Neural crest cell (in vitro differentiated cells): ENCODE data around the gene KRTAP2-4. TPM values are rescaled to one million over a fixed set of nuclear protein-coding genes. Genes with fewer than 3 reads are reported as not detected.
"Not testable (repeated sequence)": the region's sequence is repeated elsewhere in the genome, so short reads cannot be mapped to it uniquely, and the experiment has no call there.

ENCODE experiments used
- DNase-seq: peaks from one replicate; pipeline ENCODE4 v3.0.0; 2021; ENCODE audit warnings: low read depth, mixed read lengths, low spot score
- H3K27ac Mint-ChIP-seq: one replicate; pipeline ENCODE4 v1.8.0; 2021; ENCODE audit warnings: mild to moderate bottlenecking, mixed read lengths; ENCODE audit not compliant: unreplicated experiment
- H3K27me3 Mint-ChIP-seq: 2 replicates; pipeline ENCODE4 v1.8.0; 2021; ENCODE audit warnings: low read depth, mild to moderate bottlenecking, mixed read lengths
- H3K36me3 Mint-ChIP-seq: 2 replicates; pipeline ENCODE4 v1.8.0; 2021; ENCODE audit warnings: low read depth, mild to moderate bottlenecking, mixed read lengths
- H3K4me1 Mint-ChIP-seq: 2 replicates; pipeline ENCODE4 v1.8.0; 2021; ENCODE audit warnings: mixed read lengths
- H3K4me3 Mint-ChIP-seq: one replicate; pipeline ENCODE4 v1.8.0; 2021; ENCODE audit warnings: mild to moderate bottlenecking, mixed read lengths
- H3K9me3 Mint-ChIP-seq: 2 replicates; pipeline ENCODE4 v1.8.0; 2021; ENCODE audit warnings: mixed read lengths
- total RNA-seq: library from RNA; stranded (reverse); gene quantifications from 2 replicates; pipeline ENCODE4 v1.2.1, GENCODE V29; 2021
- TF ChIP-seq, protein P1 (sequence below): fragments of 200-600 bp; sonication (generic); conservative IDR thresholded peaks from 2 replicates; pipeline ENCODE4 v1.5.0; 2021; ENCODE audit warnings: antibody characterized with exemption, mild to moderate bottlenecking

The KRTAP2-4 gene
- total RNA-seq, 1 donor from 2014 or later: not detected

DNA sequence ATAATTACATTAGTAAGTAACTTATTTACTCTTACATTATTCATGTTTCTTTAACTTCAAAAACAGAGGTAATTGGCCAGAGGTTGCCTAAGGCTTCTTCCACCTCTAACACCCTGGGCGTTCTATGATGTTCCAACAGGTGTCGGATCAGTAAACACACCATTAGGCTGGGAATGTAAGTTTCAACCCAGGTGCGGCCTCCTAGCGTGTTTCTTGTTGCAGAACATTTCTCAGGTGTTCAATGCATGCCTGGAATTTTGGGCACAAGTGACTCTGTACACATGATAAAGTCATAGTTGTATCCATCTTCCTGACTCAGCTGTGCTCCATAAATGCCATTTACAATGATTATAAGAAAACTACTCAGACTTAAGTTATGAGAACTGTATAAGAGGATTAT is 11.7 kb downstream of the KRTAP2-4 start:
- DNase-seq: no peak
- Mint-ChIP-seq H3K9me3 (peaks cover 9% of the 10 kb centered on the region), H3K27ac (no peak overlapping the region), H3K27me3 (peaks cover 11% of the 10 kb centered on the region), H3K4me3 (no peak overlapping the region), H3K4me1 (no peaks in the 10 kb centered on the region), H3K36me3 (no peaks in the 10 kb centered on the region)
- TF ChIP-seq, protein P1, sequence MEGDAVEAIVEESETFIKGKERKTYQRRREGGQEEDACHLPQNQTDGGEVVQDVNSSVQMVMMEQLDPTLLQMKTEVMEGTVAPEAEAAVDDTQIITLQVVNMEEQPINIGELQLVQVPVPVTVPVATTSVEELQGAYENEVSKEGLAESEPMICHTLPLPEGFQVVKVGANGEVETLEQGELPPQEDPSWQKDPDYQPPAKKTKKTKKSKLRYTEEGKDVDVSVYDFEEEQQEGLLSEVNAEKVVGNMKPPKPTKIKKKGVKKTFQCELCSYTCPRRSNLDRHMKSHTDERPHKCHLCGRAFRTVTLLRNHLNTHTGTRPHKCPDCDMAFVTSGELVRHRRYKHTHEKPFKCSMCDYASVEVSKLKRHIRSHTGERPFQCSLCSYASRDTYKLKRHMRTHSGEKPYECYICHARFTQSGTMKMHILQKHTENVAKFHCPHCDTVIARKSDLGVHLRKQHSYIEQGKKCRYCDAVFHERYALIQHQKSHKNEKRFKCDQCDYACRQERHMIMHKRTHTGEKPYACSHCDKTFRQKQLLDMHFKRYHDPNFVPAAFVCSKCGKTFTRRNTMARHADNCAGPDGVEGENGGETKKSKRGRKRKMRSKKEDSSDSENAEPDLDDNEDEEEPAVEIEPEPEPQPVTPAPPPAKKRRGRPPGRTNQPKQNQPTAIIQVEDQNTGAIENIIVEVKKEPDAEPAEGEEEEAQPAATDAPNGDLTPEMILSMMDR: no peak

DNA sequence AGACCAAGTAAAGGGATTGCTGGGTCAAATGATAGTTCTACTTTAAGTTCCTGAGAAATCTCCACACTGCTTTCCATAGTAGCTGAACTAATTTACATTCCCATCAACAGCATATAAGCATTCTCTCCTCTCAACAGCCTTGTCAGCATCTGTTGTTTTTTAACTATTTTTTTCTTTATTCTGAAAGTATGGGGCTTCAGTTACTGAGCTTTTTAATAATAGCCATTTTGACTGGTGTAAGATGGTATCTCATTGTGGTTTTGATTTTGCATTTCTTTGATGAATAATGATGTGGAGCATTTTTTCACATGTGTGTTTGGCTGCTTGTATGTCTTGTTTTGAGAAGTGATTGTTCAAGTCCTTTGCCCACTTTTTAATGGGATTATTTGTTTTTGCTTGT is 13.1 kb downstream of the KRTAP2-4 start:
- Mint-ChIP-seq H3K9me3 (peaks cover 7% of the 10 kb centered on the region), H3K4me3 (no peak overlapping the region), H3K4me1 (no peaks in the 10 kb centered on the region), H3K36me3 (no peaks in the 10 kb centered on the region), H3K27ac (no peak overlapping the region), H3K27me3 (peaks cover 16% of the 10 kb centered on the region)
- no peak for DNase-seq
- TF ChIP-seq, protein P1: no peak

DNA sequence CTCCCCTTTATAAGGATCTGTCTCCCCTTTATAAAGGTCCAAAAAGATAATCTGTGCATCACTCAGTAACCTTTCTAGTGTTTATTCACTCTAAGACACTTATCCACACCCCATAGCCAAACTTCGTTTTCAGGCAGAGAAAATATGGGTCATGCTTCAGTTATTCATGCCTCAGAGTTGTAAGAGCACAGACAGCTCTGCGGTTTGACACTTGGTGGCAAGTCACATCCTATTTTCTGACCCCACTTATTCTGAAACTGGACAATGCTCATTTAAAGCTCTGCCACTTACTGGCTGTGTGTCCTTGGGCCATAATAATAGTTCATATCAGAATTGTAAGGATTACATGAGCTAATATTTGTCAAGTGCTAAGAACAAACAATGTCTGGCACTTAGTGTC is 16.6 kb downstream of the KRTAP2-4 start:
- no peak for DNase-seq
- Mint-ChIP-seq H3K36me3 (no peaks in the 10 kb centered on the region), H3K27me3 (peaks cover 18% of the 10 kb centered on the region), H3K9me3 (peaks cover 2% of the 10 kb centered on the region), H3K4me1 (no peaks in the 10 kb centered on the region), H3K27ac (no peak overlapping the region), H3K4me3 (no peak overlapping the region)
- TF ChIP-seq, protein P1: no peak

DNA sequence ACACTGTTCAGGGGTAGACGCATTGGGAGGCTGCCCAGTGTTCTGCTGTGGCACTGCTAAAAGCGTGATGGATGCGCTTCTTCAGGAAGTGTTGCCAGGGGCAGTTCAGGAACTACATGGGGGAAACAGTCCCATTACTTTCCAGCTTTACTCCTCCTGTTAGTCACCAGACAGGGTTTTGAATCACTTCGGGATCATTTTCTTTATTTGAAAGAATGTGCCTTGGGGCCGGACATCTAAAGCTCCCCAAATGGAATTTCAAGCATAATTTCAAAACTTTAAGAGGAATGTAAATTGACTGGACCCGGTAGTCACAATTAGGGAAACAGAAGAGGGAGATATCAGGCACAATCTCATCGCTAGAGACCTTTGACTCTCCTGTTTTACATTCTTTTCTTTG is 17.2 kb downstream of the KRTAP2-4 start:
- H3K36me3 Mint-ChIP-seq: peaks cover 2% of the 10 kb centered on the region
- H3K27ac Mint-ChIP-seq: no peak overlapping the region

DNA sequence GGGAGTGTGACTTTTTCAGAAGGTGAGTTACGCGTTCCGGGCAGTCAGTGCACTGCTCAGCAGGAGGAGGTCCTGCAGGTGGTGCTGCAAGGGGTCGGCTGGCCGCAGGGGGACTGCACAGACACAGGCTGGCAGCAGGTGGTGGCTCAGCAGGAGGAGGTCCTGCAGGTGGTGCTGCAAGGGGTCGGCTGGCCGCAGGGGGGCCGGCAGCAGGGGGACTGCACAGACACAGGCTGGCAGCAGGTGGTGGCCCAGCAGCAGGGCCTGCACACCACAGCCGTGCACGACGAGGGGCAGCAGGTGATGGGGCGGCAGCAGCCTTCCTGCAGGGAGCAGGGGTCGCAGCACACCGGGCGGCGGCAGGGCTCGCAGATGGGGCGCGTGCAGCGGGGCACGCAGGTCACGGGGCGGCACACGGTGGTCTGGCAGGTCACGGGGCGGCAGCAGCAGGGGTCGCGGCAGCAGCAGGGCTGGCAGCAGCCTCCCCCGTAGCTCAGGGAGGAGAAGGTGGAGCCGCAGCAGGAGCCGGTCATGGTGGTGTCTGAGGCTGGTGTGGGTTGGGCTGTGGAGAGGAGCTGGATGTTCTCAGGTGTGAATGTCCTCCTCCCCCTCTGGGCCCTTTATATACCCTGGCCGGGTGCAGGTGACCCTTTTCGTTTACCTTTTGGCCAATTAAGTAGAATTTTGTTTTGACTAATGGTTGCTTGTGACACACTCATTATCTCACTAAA is 18.8 kb downstream of the KRTAP2-4 start, which contains the start of gene KRTAP2-1:
KRTAP2-1 (minus strand) TSS at position 582 of the 731 bp plus-strand sequence; CDS start at position 533, 49 bp downstream.
- H3K4me1 Mint-ChIP-seq, H3K27ac Mint-ChIP-seq, DNase-seq, H3K36me3 Mint-ChIP-seq, H3K4me3 Mint-ChIP-seq, H3K9me3 Mint-ChIP-seq: not testable (repeated sequence)
- peaks cover 18% of the 10 kb centered on the region for H3K27me3 Mint-ChIP-seq

More for the DNA sequence above, 17.2 kb downstream of the KRTAP2-4 start:
- Mint-ChIP-seq H3K4me1 (no peaks in the 10 kb centered on the region), H3K27me3 (peaks cover 18% of the 10 kb centered on the region), H3K9me3 (peaks cover 2% of the 10 kb centered on the region), H3K4me3 (no peak overlapping the region)
- TF ChIP-seq, protein P1: no peak
- DNase-seq: no peak

DNA sequence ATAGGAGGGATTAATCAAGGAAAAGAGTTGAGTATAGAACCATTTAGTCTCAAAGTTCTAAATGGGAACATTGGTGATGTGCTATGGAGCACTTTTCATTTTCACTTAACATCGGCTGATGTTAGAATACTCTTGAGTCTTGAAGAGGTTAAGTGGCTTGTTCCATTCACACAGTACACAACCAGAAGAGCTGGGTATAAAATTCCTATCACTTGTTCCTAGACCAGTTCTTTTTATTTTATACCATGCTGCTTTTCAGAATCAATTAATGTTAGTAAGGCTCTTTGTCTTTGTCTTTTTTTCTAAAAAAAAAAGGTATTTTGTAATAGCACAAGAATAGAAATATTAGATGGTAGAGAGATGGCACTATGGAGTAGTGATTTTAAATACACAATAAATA is 22.7 kb downstream of the KRTAP2-4 start:
- no peak overlapping the region for H3K27ac Mint-ChIP-seq
- H3K4me1 Mint-ChIP-seq: no peaks in the 10 kb centered on the region
- no peak for DNase-seq
- peaks cover 4% of the 10 kb centered on the region for H3K36me3 Mint-ChIP-seq
- TF ChIP-seq, protein P1: no peak
- peaks cover 6% of the 10 kb centered on the region for H3K9me3 Mint-ChIP-seq
- H3K27me3 Mint-ChIP-seq: peaks cover 2% of the 10 kb centered on the region
- no peak overlapping the region for H3K4me3 Mint-ChIP-seq

DNA sequence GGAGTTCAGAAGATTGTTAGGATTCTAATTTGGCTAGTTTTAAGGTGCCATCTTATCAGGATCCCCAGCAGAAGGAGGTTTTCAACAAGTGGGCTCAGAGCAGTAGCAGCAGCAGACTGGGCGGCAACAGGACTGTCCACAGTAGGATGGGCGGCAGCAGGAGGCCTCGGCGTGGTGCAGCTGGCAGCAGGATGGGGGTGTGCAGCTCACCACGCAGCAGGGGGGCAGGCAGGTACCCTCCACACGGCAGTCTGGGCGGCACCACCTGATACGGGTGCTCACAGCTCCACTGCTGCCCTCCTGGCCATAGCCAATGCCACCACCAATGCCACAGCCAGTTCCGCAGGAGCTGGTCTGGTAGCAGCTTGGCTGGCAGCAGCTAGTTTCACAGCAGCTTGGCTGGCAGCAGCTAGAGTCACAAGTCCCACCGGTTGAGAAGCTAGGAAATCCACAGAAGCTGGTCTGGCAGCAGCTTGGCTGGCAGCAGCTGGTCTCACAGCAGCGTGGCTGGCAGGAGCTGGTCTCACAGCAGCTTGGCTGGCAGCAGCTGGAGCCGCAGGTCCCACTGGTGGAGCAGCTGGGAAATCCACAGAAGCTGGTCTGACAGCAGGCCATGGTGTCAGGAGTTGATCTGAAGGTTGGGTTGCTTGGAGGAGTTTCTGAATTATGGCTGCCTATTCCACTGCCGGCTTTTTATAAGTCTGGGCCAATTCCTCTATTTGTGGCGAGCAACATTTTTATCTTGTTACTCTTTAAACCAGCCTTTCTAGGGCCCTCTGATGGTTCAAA is 24.7 kb downstream of the KRTAP2-4 start, which contains the start of gene KRTAP1-1:
KRTAP1-1 (minus strand) TSS at position 668 of the 789 bp plus-strand sequence; CDS start at position 615, 53 bp downstream.
- H3K4me3 Mint-ChIP-seq, H3K27me3 Mint-ChIP-seq, H3K27ac Mint-ChIP-seq, DNase-seq, H3K9me3 Mint-ChIP-seq, H3K36me3 Mint-ChIP-seq, H3K4me1 Mint-ChIP-seq: not testable (repeated sequence)
